GM18499 (cell line): ENCODE results near the gene SNAPC5.
"Not testable (repeated sequence)": the region's sequence is repeated elsewhere in the genome, so short reads cannot be mapped to it uniquely, and the experiment has no call there.

ENCODE experiments used
- ATAC-seq: cut with Tn5 transposase; IDR thresholded peaks from one replicate; pipeline ENCODE4 v1.9.1; 2021; ENCODE audit warnings: moderate number of reproducible peaks; ENCODE audit not compliant: insufficient read depth, unreplicated experiment

Gene SNAPC5

DNA sequence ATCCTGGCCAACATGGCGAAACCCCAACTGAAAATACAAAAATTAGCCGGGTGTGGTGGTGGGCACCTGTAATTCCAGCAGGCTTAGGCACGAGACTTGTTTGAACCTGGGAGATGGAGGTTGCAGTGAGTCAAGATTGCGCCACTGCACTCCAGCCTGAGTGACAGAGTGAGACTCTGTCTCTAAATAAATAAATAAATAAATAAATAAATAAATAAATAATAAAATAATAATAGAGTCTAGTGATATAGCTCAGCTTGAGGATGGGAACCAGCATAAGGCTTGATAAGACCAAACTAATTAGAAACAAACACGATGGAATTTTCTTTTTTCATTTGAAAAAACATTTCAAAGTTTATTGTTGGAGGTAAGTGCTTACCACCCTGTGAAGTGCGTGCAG, 36.3 kb downstream of the SNAPC5 start:
- not testable (repeated sequence) for ATAC-seq

DNA sequence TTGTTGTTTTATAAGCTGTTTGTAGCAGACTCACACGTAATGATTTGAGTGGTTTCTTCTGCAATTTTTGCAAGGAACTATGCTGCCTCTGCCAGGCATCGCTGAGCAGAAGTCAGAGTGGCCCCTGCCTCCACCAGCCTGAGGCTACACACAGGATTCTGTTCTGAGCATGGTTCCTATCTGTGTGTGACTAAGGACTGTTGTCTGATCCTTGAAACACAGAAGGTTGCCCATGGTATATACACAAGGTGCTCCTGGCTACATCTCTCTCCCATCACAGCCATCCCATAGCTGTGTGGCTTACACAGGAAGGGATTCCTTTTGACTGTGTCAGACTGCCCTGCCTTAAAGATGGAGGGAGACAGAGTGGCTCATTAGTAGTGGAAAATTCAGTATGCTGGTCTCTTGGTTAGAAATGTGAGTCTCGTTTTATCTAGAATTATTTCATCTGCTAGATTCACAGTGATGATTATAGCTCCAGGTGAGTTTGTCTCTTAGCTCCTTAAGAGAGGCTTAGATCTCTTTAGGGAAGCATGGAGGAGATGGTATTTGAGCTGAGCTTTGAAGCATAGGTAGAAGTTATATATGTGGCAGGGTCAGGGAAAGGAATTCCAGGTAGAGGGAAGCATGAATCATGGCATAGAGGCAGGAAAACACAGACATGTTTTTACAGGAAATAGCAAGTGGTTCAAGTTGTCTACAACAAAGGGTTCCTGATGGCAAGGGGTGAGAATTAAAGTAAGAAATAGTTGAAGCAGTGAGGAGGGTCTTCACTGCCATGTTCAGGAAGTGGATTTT, 37.5 kb downstream of the SNAPC5 start:
- ATAC-seq, result no peak

DNA sequence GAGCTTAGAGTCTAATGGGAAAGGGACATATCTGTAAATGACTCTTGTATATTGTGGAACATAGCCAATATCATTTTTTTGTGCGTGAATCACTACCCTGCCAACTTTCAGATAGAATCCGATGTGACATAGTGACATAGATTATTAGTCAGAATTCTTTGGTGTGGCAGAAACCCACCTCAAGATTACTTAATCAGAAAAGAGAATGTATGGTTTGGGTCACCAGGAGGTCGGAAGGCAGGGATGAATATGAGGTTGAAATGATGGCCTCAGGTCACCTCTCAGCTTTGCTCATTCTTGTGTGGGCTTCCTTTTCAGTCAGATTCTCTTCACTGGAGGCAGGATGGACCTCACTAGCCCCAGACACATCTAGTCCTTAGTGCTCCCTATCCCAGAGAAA, 41.4 kb downstream of the SNAPC5 start:
- ATAC-seq, result no peak

DNA sequence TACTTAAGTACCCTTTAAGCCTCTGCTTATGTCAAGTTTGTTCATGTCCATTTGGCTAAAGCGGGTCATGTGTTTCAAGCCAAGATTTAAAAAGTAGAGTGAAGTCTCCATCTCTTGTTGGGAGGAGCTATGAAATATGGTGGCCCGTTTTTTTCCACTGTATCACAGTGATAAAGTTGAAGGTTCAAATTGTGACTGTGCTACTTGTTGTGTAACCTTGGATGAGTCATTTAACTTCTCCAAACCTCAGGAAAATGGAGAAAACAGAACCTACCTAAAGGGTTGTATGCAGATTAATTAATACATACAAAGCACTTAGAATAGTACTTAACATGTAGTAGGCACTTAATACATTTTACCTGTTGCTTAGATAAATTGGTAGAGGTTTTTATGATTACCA, 43.4 kb downstream of the SNAPC5 start:
- no peak for ATAC-seq

DNA sequence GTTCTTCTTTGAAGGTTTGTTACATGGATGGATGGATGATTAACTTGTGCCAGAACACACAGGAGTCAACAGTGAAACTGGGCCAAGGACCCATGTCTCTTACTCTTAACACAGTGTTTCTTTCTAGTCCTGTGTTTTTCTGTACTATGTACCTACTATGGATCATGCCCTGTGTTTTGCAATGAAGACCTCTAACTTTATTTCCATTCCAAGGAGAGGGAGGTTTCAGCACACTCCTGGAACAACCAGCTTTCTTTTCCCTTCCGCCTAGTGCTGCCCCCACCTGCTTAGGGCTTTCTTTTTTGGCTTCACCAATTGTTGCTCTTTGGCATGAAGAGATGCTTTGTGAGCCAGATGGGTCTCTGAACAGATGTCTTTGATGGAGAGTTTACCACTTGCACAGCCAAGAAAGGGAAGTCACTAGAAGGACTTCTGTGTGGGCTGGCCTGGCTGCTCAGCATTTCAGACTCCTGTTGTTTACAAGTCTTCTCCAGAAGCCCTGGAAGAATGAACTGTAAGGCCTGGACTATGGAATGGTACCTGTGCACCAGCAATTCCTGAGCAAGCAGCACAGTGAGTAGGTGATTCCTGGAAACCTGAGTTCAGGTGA, 44.5 kb downstream of the SNAPC5 start:
- ATAC-seq, result no peak

DNA sequence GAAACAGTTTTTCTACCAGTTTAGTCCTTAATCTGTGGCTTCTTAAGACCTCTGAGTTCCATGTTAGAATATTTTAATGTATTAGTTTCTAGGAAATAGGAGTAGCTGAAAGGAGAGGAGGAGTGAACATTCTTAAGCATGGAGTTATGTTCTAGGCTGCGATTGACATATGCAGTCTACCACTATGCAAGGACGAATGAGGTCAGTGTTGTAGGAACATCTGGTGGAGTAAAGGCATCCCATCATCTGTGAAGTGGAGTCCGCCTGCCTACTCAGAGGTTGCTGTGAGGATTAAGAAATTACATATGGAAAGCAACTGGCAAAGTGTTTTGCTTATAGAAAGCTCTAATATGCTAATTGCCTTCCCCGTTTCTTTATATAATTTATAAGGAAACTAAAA, 45.1 kb downstream of the SNAPC5 start:
- no peak for ATAC-seq
